ENCODE data around the gene MCM5. TPM values are rescaled to one million over a fixed set of nuclear protein-coding genes. Genes with fewer than 3 reads are reported as not detected.

The MCM5 gene
- total RNA-seq, 4 donors from 2014 or later = 16.5 to 102 (median 21.5) TPM

- TF ChIP-seq POLR2A (IDR thresholded peaks at IDR 0.05) = peak in 1 of 2 donors; percentile 11
- TF ChIP-seq, protein P1, sequence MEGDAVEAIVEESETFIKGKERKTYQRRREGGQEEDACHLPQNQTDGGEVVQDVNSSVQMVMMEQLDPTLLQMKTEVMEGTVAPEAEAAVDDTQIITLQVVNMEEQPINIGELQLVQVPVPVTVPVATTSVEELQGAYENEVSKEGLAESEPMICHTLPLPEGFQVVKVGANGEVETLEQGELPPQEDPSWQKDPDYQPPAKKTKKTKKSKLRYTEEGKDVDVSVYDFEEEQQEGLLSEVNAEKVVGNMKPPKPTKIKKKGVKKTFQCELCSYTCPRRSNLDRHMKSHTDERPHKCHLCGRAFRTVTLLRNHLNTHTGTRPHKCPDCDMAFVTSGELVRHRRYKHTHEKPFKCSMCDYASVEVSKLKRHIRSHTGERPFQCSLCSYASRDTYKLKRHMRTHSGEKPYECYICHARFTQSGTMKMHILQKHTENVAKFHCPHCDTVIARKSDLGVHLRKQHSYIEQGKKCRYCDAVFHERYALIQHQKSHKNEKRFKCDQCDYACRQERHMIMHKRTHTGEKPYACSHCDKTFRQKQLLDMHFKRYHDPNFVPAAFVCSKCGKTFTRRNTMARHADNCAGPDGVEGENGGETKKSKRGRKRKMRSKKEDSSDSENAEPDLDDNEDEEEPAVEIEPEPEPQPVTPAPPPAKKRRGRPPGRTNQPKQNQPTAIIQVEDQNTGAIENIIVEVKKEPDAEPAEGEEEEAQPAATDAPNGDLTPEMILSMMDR (IDR thresholded peaks at IDR 0.05) = no peak
- Histone ChIP-seq H3K4me3 (peak overlapping the region in 1 of 4 donors; percentile 51), H3K9me3 (no peaks in the 10 kb centered on the region), H3K27ac (peak overlapping the region; percentile 69 to 87 (median 81)), H3K4me1 (peaks cover 4 to 56% (median 15%) of the 10 kb centered on the region in 4 donors), H3K36me3 (peaks cover 0 to 10% (median 0%) of the 10 kb centered on the region in 3 donors), H3K27me3 (no peaks in the 10 kb centered on the region)
- DNase-seq = peak in 1 of 3 donors; percentile 66
These were observed 19.9 kb upstream of the MCM5 start for GRCh38 chr22:35380013-35380412.

GRCh38 chr22:35380537-35381423 is 19.2 kb upstream of the MCM5 start, which contains the start of gene HMOX1:
Gene HMOX1 (plus strand): TSS chr22:35381096. CDS start chr22:35381174, 78 bp downstream.
- Histone ChIP-seq H3K27ac (peak within 1 kb of the TSS; percentile 69 to 87 (median 81)), H3K4me3 (peak within 1 kb of the TSS; percentile 49 to 63 (median 56)), H3K36me3 (peaks cover 0 to 13% (median 0%) of the 10 kb centered on the region in 3 donors), H3K9me3 (no peaks in the 10 kb centered on the region), H3K27me3 (no peaks in the 10 kb centered on the region), H3K4me1 (peaks cover 4 to 52% (median 15%) of the 10 kb centered on the region in 4 donors)
- DNase-seq = peak; percentile 86 to 94 (median 93)
- peak; percentile 88 to 92 for TF ChIP-seq POLR2A (IDR thresholded peaks at IDR 0.05)
- TF ChIP-seq, protein P1 (IDR thresholded peaks at IDR 0.05) = peak in 2 of 6 experiments; percentile 4 to 46

- H3K36me3 ChIP-seq = peaks cover 0 to 18% (median 0%) of the 10 kb centered on the region in 3 donors
- H3K27me3 ChIP-seq = no peaks in the 10 kb centered on the region
- TF ChIP-seq POLR2A (IDR thresholded peaks at IDR 0.05) = no peak
- TF ChIP-seq, protein P1 (IDR thresholded peaks at IDR 0.05) = no peak
- no peaks in the 10 kb centered on the region for H3K9me3 ChIP-seq
- H3K4me1 ChIP-seq = peaks cover 4 to 45% (median 12%) of the 10 kb centered on the region in 4 donors
- no peak for DNase-seq
- H3K4me3 ChIP-seq = peak overlapping the region; percentile 49 to 63 (median 56)
- peak overlapping the region; percentile 69 to 87 (median 81) for H3K27ac ChIP-seq
These were observed 18.4 kb upstream of the MCM5 start for GRCh38 chr22:35381424-35382009.

DNA sequence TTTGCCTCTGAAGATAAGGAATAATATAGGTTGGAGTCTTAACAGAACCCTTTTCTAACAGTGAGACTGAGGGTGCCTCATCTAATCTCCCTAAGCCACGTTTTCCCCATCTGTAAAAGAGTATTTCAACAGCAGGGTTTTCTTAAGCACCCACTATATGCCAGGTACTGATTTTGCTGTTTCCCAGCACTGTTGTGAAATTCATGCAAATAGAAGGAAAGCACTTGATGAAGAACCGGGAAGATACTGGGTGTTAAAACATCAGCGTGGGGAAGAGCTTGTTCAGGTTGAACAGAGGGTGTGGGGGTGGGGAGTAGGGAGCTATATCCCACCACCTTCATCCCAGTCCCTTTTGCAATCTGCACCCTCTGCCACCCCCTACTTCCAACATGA is 16.3 kb upstream of the MCM5 start:
- no peak for DNase-seq
- H3K27ac ChIP-seq = no peak overlapping the region
- H3K9me3 ChIP-seq = no peaks in the 10 kb centered on the region
- TF ChIP-seq, protein P1 (IDR thresholded peaks at IDR 0.05) = no peak
- no peak for TF ChIP-seq POLR2A (IDR thresholded peaks at IDR 0.05)
- H3K4me3 ChIP-seq = peak overlapping the region in 2 of 4 donors; percentile 42 to 51
- no peaks in the 10 kb centered on the region for H3K27me3 ChIP-seq
- peaks cover 0 to 23% (median 4%) of the 10 kb centered on the region in 4 donors for H3K4me1 ChIP-seq
- peaks cover 0 to 34% (median 0%) of the 10 kb centered on the region in 3 donors for H3K36me3 ChIP-seq

DNA sequence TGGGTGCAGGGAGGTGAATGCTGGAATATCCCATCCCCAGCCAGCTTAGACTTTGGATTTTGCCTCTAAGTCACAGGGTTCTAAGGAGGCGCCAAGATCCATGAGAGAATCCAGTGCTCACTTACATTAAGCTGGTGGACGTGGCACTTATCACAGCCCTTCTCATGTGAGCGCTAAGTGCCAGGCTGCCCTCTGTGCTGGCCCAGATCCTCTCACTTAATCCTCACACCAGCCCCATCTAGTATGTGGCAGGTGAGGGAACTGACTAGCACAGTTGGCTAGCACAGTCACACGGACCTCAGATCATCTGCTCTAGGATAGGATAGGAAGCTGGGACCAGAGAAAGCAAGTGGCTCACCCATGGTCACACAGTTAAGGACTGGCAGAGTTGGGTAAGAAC is 15.4 kb upstream of the MCM5 start:
- Histone ChIP-seq H3K27ac (peak overlapping the region in 1 of 4 donors; percentile 41), H3K4me3 (peak overlapping the region in 2 of 4 donors; percentile 42 to 51), H3K4me1 (peaks cover 0 to 20% (median 4%) of the 10 kb centered on the region in 4 donors), H3K9me3 (no peaks in the 10 kb centered on the region), H3K36me3 (peaks cover 0 to 35% (median 0%) of the 10 kb centered on the region in 3 donors), H3K27me3 (no peaks in the 10 kb centered on the region)
- no peak for DNase-seq
- TF ChIP-seq POLR2A (IDR thresholded peaks at IDR 0.05) = peak in 1 of 2 donors; percentile 13
- TF ChIP-seq, protein P1 (IDR thresholded peaks at IDR 0.05) = no peak
